ENCODE results near the gene SGMS2. TPM values are rescaled to one million over a fixed set of nuclear protein-coding genes. Genes with fewer than 3 reads are reported as not detected.

Gene SGMS2
- total and polyA plus RNA-seq, 7 donors: 3.0 to 204 (median 101) TPM

- Histone ChIP-seq H3K36me3 (no peaks in the 10 kb centered on the region), H3K27ac (no peak overlapping the region), H3K9me3 (no peaks in the 10 kb centered on the region), H3K4me1 (no peaks in the 10 kb centered on the region), H3K27me3 (no peaks in the 10 kb centered on the region), H3K4me3 (no peak overlapping the region)
- no peak for DNase-seq
- intact Hi-C loops (cut with DNase I): no loop called here
- WGBS, 2 donors: 33 to 75% methylated on average over 4 of the region's 4 CpGs
- TF ChIP-seq POLR2A (IDR thresholded peaks at IDR 0.05) (no peak), CTCF (IDR thresholded peaks at IDR 0.05) (no peak), POLR2AphosphoS5 (IDR thresholded peaks at IDR 0.05) (no peak), EP300 (IDR thresholded peaks at IDR 0.05) (no peak)
Measured at GRCh38 chr4:107809210-107809609, 15.5 kb upstream of the SGMS2 start.

GRCh38 chr4:107814758-107815157 lies 10.0 kb upstream of the SGMS2 start:
- intact Hi-C loops (cut with DNase I): no loop called here
- H3K27me3 ChIP-seq: no peaks in the 10 kb centered on the region
- WGBS, 2 donors: 11 to 49% methylated on average over 1 of the region's 1 CpG

GRCh38 chr4:107815158-107815557 lies 9.6 kb upstream of the SGMS2 start:
- intact Hi-C loops (cut with DNase I): no loop called here

More at GRCh38 chr4:107814758-107815157, 10.0 kb upstream of the SGMS2 start:
- H3K36me3 ChIP-seq: no peaks in the 10 kb centered on the region
- DNase-seq: no peak
- H3K4me3 ChIP-seq: no peak overlapping the region
- no peaks in the 10 kb centered on the region for H3K4me1 ChIP-seq
- no peak for TF ChIP-seq POLR2A (IDR thresholded peaks at IDR 0.05)
- no peak for TF ChIP-seq POLR2AphosphoS5 (IDR thresholded peaks at IDR 0.05)
- no peak for TF ChIP-seq EP300 (IDR thresholded peaks at IDR 0.05)
- TF ChIP-seq CTCF (IDR thresholded peaks at IDR 0.05): no peak
- no peak overlapping the region for H3K27ac ChIP-seq
- H3K9me3 ChIP-seq: no peaks in the 10 kb centered on the region

GRCh38 chr4:107818301-107818910 lies 6.3 kb upstream of the SGMS2 start:
- no peak for DNase-seq
- Histone ChIP-seq H3K4me1 (peaks cover 0 to under 1% (median 0%) of the 10 kb centered on the region in 4 donors), H3K4me3 (no peak overlapping the region), H3K27ac (no peak overlapping the region), H3K36me3 (no peaks in the 10 kb centered on the region), H3K9me3 (no peaks in the 10 kb centered on the region), H3K27me3 (no peaks in the 10 kb centered on the region)
- WGBS, 2 donors: 86 to 91% methylated on average over 3 of the region's 3 CpGs
- intact Hi-C loops (cut with DNase I): no loop called here
- TF ChIP-seq EP300 (IDR thresholded peaks at IDR 0.05) (no peak), CTCF (IDR thresholded peaks at IDR 0.05) (no peak)

More at GRCh38 chr4:107815158-107815557, 9.6 kb upstream of the SGMS2 start:
- DNase-seq: no peak
- Histone ChIP-seq H3K36me3 (no peaks in the 10 kb centered on the region), H3K9me3 (no peaks in the 10 kb centered on the region), H3K4me1 (no peaks in the 10 kb centered on the region), H3K4me3 (no peak overlapping the region), H3K27me3 (no peaks in the 10 kb centered on the region), H3K27ac (no peak overlapping the region)
- TF ChIP-seq POLR2A (IDR thresholded peaks at IDR 0.05): no peak
- TF ChIP-seq CTCF (IDR thresholded peaks at IDR 0.05): no peak
- no peak for TF ChIP-seq POLR2AphosphoS5 (IDR thresholded peaks at IDR 0.05)
- TF ChIP-seq EP300 (IDR thresholded peaks at IDR 0.05): no peak
- WGBS, 2 donors: 0 to 8% methylated on average over 1 of the region's 1 CpG
